Activated naive CD4-positive, alpha-beta T cell treated with anti-CD3 and anti-CD28 coated beads for 36 hours (primary cell): ENCODE results near the gene PRAMEF15. TPM values are rescaled to one million over a fixed set of nuclear protein-coding genes. Genes with fewer than 3 reads are reported as not detected.
"Not testable (repeated sequence)": the region's sequence is repeated elsewhere in the genome, so short reads cannot be mapped to it uniquely, and the experiment has no call there.

Experiments
- CTCF ChIA-PET: fragments of 350-600 bp; sonication (Branson Sonifier 250); formaldehyde crosslinking; loops from one replicate; lab custom pipeline; 2021; ENCODE audit warnings: antibody characterized with exemption; lab: Charles Lee
- DNase-seq: peaks from one replicate; pipeline ENCODE4 v3.0.0-alpha.2; 2020
- H3K27ac Mint-ChIP-seq: one replicate; pipeline ENCODE4 v1.8.0; 2021; ENCODE audit warnings: mild to moderate bottlenecking, mixed read lengths
- H3K27me3 Mint-ChIP-seq: one replicate; pipeline ENCODE4 v1.8.0; 2021; ENCODE audit warnings: low read depth, mixed read lengths
- H3K36me3 Mint-ChIP-seq: one replicate; pipeline ENCODE4 v1.8.0; 2021; ENCODE audit warnings: low read depth, mixed read lengths
- H3K4me1 Mint-ChIP-seq: one replicate; pipeline ENCODE4 v1.8.0; 2021; ENCODE audit warnings: low read depth, mixed read lengths
- H3K4me3 Mint-ChIP-seq: one replicate; pipeline ENCODE4 v1.8.0; 2021; ENCODE audit warnings: mild to moderate bottlenecking, moderate library complexity, mixed read lengths
- H3K9me3 Mint-ChIP-seq: one replicate; pipeline ENCODE4 v1.8.0; 2021; ENCODE audit warnings: mixed read lengths
- intact Hi-C: fragments of 100-400 bp; cut with micrococcal nuclease; formaldehyde crosslinking; loops from one replicate; pipeline ENCODE4 v1.15.1; 2023
- total RNA-seq, 2 experiments: library from RNA; stranded (reverse); gene quantifications; one replicate each; pipeline ENCODE4 v1.2.3, GENCODE V29; 2021

PRAMEF15 gene
- not detected for total RNA-seq

- H3K27me3 Mint-ChIP-seq, CTCF ChIA-PET: not testable (repeated sequence)
Measured at GRCh38 chr1:13315281-13315680, at the start of gene PRAMEF15. Gene PRAMEF15, plus strand, starts transcription at chr1:13315581. Its CDS starts 2,827 bp downstream, at chr1:13318408.

DNA sequence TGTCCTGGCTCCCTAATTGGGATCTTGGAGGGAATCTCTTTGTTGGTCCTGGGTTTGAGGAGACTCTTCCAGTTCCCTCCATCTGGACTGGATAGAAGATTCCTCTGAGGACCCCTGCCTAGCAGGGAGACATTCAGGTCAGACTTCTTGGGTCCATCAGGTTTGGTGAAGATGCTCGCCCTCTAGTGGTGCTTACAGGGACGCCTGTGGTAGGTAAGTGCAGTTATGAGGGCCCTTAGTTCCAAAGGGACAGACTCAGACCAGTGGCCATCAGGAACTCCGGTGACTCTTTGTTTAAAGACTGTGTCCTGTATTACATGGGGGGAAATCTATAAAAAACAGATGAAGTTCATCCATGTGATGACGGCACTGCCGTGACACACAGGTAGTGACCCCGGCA, 38.4 kb upstream of the PRAMEF15 start:
- DNase-seq, CTCF ChIA-PET, H3K9me3 Mint-ChIP-seq, H3K27me3 Mint-ChIP-seq, H3K27ac Mint-ChIP-seq, H3K4me1 Mint-ChIP-seq, H3K4me3 Mint-ChIP-seq, intact Hi-C loops, H3K36me3 Mint-ChIP-seq: not testable (repeated sequence)

More at GRCh38 chr1:13315281-13315680, at the start of gene PRAMEF15:
- H3K36me3 Mint-ChIP-seq, H3K4me1 Mint-ChIP-seq, DNase-seq, H3K27ac Mint-ChIP-seq, intact Hi-C loops, H3K4me3 Mint-ChIP-seq, H3K9me3 Mint-ChIP-seq: not testable (repeated sequence)

DNA sequence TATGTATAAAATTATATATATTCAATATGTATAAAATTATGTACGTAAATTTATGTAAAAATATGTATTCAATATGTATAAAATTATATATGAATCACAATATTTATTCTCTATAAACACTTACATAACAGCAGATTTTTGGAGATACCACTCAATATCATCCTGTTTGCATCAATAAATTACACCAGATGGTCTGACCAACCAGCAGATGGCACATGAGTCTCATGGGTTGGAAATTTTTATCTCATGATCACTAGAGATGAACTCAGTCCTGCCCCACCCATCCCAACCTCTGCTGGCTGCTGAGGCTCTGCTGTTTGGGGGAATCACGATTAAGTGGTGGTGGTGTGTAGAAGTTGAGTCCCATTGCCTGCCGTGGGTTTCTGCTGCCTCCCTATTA, 35.8 kb upstream of the PRAMEF15 start:
- H3K4me3 Mint-ChIP-seq, DNase-seq, H3K4me1 Mint-ChIP-seq, intact Hi-C loops, H3K27ac Mint-ChIP-seq, H3K9me3 Mint-ChIP-seq, H3K27me3 Mint-ChIP-seq, H3K36me3 Mint-ChIP-seq, CTCF ChIA-PET: not testable (repeated sequence)

GRCh38 chr1:13285037-13285436, 30.3 kb upstream of the PRAMEF15 start, which contains the start of gene PRAMEF8:
Gene PRAMEF8, minus strand, starts transcription at chr1:13285137. Its CDS starts 1,046 bp downstream, at chr1:13284091.
- intact Hi-C loops, H3K36me3 Mint-ChIP-seq, CTCF ChIA-PET, H3K27ac Mint-ChIP-seq, H3K4me1 Mint-ChIP-seq, DNase-seq, H3K9me3 Mint-ChIP-seq, H3K4me3 Mint-ChIP-seq, H3K27me3 Mint-ChIP-seq: not testable (repeated sequence)

DNA sequence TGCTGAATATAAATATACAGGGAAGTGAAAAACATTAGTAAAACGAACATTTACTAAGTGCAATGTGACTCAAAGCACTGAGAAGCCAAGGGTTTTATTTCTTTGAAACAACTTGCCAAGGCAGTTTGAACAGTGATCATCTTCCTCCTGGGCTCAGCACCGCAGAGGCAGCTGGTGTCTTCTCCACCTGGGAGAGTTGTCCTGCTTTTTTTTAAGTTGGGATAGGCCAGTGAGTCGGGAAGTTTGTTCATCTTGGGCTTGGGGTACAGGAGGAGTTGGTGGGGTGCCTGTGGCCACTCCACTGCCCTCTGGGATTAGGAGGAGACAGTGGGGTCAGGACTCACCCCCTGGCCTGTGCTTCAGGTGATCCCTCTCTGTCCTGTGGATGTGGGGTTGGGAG, 26.4 kb upstream of the PRAMEF15 start:
- intact Hi-C loops, DNase-seq, H3K36me3 Mint-ChIP-seq, H3K4me1 Mint-ChIP-seq, H3K27me3 Mint-ChIP-seq, H3K4me3 Mint-ChIP-seq, CTCF ChIA-PET, H3K9me3 Mint-ChIP-seq, H3K27ac Mint-ChIP-seq: not testable (repeated sequence)

DNA sequence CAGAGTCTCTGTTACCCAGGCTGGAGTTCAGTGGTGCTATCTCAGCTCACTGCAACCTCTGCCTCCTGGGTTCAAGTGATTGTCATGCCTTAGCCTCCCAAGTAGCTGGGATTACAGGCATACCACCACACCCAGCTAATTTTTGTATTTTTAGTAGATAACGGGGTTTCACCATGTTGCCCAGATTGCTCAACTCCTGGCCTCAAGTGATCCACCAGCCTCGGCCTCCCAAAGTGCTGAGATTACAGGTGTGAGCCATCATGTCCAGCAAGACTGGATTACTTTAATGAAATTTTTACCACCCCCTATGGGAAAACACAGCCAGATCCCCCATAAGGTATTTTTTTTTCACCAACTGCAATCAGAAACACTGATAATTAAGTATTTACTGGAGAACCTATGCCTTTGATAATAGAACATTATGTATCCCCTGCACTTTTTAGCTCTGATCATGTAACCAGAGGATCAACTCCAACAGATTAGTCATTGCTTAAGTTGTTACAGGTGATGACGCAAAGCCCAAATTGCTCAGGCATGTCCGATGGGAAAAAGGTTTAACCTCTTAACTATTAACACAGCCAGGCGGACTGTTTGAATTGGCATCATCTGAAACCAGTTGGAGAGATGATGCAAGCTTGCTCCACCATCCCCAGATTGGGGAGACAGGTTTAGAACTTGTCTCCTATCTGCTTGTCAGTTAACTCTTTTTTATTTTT, 18.0 kb upstream of the PRAMEF15 start:
- H3K27me3 Mint-ChIP-seq, H3K4me3 Mint-ChIP-seq, intact Hi-C loops, DNase-seq, H3K4me1 Mint-ChIP-seq, H3K9me3 Mint-ChIP-seq, H3K36me3 Mint-ChIP-seq, CTCF ChIA-PET, H3K27ac Mint-ChIP-seq: not testable (repeated sequence)

DNA sequence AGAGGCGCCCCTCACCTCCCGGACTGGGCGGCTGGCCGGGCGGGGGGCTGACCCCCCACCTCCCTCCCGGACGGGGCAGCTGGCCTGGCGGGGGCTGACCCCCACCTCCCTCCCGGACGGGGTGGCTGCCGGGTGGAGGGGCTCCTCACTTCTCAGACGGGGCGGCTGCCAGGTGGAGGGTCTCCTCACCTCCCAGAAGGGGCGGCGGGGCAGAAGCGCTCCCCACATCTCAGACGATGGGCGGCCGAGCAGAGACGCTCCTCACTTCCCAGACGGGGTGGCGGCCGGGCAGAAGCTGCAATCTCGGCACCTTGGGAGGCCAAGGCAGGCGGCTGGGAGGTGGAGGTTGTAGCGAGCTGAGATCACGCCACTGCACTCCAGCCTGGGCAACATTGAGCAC, 16.7 kb upstream of the PRAMEF15 start:
- H3K27me3 Mint-ChIP-seq, H3K27ac Mint-ChIP-seq, H3K9me3 Mint-ChIP-seq, H3K4me3 Mint-ChIP-seq, intact Hi-C loops, H3K36me3 Mint-ChIP-seq, H3K4me1 Mint-ChIP-seq, CTCF ChIA-PET, DNase-seq: not testable (repeated sequence)

DNA sequence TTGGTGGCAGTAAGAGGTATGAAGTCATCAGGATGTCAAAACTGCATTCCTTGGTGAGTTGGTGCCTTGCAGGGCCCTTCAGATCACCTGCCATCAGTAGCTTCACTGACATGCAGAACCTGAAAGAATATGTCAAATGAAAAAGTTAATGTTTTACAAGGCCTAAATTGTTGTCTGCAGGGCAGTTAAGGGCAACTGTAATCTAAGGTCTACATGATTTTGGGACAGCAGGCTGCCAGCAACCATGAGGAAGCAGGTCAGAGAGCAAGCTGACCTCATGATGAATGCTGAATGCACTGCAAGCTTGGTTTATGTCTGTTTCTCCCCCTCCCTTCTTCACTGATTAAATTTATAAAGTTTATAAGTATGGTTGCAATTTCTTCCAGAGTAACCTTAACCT, 13.2 kb upstream of the PRAMEF15 start:
- CTCF ChIA-PET, H3K27ac Mint-ChIP-seq, H3K36me3 Mint-ChIP-seq, H3K4me1 Mint-ChIP-seq, H3K4me3 Mint-ChIP-seq, intact Hi-C loops, DNase-seq, H3K9me3 Mint-ChIP-seq, H3K27me3 Mint-ChIP-seq: not testable (repeated sequence)

DNA sequence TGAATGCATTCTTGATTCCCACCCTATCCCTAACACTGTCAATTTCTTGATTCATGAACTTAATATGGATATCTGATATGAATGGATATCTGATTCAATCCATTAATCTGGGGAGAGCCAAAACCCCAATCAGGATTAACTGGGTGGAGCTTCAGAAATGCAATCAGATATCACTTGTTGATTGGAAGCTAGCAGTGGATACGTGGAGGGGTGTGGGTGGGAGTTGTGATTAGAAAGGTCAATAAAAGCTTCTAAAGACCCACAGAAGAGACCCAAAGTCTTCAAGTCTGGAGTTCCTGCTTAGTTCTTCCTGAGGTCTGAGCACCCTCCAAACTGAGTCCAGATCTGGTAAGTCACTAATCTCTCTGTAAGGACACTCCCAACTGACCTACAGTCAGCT, 12.1 kb upstream of the PRAMEF15 start, which contains the start of gene PRAMEF33:
PRAMEF33 (plus strand) TSS at position 301 of the 400 bp plus-strand sequence. CDS start 2,416 bp downstream, outside the sequence.
- H3K4me3 Mint-ChIP-seq, H3K4me1 Mint-ChIP-seq, H3K27me3 Mint-ChIP-seq, H3K9me3 Mint-ChIP-seq, CTCF ChIA-PET, DNase-seq, intact Hi-C loops, H3K27ac Mint-ChIP-seq, H3K36me3 Mint-ChIP-seq: not testable (repeated sequence)

- intact Hi-C loops, H3K27ac Mint-ChIP-seq, H3K9me3 Mint-ChIP-seq, H3K27me3 Mint-ChIP-seq, H3K4me1 Mint-ChIP-seq, DNase-seq, H3K4me3 Mint-ChIP-seq, H3K36me3 Mint-ChIP-seq, CTCF ChIA-PET: not testable (repeated sequence)
Measured at GRCh38 chr1:13342496-13342895, 27.1 kb downstream of the PRAMEF15 start.

GRCh38 chr1:13347034-13347433, 31.7 kb downstream of the PRAMEF15 start, which contains the start of gene PRAMEF14:
Gene PRAMEF14, minus strand, starts transcription at chr1:13347134. Its CDS starts 1,820 bp downstream, at chr1:13345314.
- H3K36me3 Mint-ChIP-seq, H3K27me3 Mint-ChIP-seq, DNase-seq, CTCF ChIA-PET, H3K9me3 Mint-ChIP-seq, H3K4me3 Mint-ChIP-seq, H3K4me1 Mint-ChIP-seq, H3K27ac Mint-ChIP-seq, intact Hi-C loops: not testable (repeated sequence)

DNA sequence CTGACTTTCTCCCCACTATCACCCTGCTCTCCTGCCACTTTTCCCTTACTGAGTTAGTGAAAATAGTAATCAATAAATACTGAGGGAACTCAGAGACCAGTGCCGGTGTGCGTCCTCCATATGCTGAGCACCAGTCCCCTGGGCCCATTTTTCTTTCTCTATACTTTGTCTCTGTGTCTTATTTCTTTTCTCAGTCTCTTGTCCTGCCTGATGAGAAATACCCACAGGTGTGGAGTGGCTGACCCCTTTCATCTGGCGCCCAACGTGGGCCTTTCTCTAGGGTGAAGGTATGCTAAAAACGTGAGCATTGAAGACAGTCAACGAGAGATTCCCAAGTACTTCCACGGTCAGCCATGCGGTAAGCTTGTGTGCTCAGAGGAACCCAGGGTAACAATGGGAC, 38.1 kb downstream of the PRAMEF15 start:
- H3K9me3 Mint-ChIP-seq, DNase-seq, H3K27ac Mint-ChIP-seq, CTCF ChIA-PET, H3K36me3 Mint-ChIP-seq, H3K4me1 Mint-ChIP-seq, intact Hi-C loops, H3K27me3 Mint-ChIP-seq, H3K4me3 Mint-ChIP-seq: not testable (repeated sequence)

DNA sequence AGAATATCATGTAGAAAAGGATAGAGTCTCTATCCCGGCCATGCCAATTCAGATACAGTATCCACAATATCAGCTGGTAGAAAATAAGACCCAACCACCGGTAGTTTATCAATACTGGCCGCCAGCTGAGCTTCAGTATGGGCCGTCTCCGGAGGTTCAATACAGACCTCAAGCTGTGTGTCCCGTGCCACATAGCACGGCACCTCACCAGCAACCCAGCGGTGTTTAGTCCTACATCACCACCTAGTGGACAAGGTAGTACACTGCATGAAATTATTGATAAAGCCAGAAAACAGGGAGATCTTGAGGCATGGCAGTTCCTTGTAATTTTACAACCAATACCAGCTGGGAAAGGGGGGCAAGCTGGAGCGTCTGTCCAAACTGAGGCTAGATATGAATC, 39.1 kb downstream of the PRAMEF15 start:
- H3K27ac Mint-ChIP-seq, intact Hi-C loops, H3K4me1 Mint-ChIP-seq, DNase-seq, H3K27me3 Mint-ChIP-seq, H3K4me3 Mint-ChIP-seq, H3K9me3 Mint-ChIP-seq, CTCF ChIA-PET, H3K36me3 Mint-ChIP-seq: not testable (repeated sequence)
